Measurements from ENCODE around the gene SH3RF1.
"Not testable (repeated sequence)": the region's sequence is repeated elsewhere in the genome, so short reads cannot be mapped to it uniquely, and the experiment has no call there.

Gene SH3RF1

DNA sequence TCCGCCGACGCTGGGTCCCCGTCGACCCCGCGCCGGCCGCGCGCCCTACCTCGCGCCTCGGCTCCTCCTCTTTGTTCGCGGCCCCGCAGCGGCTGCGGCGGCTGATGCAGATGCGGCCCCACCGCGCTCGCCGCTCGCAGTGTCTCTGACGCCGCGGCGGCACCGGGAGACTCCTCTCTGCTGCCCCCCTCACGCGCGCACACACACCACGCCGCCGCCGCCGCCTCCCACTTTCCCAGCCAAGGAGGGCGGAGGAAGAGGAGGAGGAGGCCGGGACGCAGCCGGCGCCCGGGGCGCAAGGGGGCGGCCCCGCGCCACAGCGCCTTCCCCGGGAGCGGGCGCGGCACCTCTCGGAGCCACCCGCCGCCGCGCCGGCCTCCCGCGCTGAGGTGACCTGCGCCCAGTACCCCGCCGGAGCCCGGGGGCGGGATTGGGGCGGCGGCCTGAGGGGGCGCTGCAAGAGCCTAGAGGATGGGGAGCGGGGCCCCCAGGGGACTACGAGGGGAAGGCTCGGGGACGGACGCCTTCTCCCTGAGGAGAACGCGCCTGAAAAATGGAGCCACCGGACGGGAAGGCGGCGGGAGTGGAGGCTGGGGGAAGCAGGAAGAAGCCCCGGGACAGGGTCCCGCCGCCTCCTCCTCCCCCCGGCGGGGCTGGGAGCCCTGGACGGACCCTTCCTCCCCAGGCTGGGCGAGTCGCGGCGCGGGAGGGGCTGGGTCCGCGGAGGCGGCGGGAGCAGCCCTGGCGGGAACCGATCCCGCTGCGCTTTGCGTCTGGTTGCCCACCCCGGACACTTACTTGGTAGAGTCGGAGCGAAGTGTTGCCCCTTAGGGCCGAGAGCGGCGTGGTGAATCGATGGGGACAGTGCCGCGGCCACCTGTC, at the start of gene SH3RF1:
Gene SH3RF1 (minus strand): TSS at position 147 of the 882 bp plus-strand sequence. CDS start 1,744 bp downstream, outside the sequence.
- DNase-seq: peak; percentile 95

DNA sequence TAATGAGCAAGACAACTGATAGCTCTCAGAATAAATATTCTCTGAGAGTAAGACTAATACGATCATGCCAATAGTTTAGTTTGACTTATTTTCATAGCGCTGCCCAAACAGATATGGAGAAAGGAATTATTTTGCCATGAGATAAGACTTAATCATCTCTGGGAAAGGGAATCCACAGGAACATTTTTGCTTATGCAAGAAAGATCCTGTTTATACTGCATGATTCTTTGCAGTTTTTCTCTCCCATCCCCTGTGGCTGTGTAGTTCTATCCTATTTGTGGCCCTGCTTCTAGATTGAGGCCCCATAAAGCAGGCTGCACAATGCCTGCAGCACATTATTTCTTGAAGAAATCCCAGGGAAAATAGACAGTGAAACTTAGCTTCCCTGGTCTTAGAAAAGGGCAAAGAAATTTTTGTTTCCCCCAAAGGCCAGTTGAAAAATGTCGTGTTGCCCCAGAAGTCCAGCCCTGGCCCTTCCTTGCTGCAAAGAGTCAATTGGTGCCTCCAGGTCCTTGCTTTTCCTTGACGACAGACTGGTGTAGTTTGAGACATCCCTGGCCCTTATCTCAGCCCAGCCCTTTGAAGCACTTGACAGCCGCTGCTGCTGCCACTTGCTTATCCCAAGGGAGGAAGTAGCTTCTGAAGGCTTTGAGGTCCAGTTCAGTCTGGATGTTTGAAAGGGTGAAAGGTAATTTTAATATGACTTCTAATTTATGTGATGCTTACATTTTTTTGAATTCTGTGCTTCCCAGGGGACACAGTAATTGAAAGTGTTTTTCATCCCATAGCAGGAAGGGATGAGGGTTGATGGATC, 45.0 kb upstream of the SH3RF1 start:
- no peak for DNase-seq

DNA sequence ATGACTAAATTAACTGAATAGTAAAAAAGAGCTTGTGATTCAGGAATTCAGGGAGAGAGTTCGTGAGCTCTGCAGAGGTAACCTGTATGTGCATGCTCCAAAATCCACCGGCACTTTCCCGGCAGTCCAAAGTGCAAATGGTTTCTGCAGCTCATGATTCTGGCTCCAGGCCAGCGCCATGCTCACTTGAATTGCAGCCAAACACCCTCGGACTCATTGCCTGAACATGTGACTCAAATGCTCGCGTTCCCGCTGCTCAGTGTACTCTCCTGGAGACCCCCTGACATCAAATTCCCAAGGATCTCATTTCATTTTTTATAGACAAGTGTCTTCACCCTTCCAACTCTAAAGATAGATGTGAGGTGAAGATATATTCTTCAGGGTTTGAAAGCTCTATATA, 44.1 kb upstream of the SH3RF1 start:
- peak; percentile 73 for DNase-seq

DNA sequence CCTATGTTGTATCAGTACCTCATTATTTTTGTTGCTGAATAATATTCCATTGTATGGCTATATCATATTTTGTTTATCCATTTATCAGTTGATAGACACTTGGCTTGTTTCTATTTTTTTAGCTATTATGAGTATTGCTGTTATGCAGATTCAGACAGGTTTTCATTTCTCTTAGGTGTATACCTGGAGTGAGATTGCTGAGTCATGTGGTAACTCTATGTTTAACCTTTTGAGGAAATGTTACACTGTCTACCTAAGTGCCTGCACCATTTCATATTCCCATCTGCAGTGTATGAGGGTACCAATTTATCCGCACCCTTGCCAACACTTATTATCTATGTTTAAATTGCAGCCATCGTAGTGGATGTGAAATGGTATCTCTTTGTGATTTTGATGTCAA, 43.0 kb upstream of the SH3RF1 start:
- no peak for DNase-seq

DNA sequence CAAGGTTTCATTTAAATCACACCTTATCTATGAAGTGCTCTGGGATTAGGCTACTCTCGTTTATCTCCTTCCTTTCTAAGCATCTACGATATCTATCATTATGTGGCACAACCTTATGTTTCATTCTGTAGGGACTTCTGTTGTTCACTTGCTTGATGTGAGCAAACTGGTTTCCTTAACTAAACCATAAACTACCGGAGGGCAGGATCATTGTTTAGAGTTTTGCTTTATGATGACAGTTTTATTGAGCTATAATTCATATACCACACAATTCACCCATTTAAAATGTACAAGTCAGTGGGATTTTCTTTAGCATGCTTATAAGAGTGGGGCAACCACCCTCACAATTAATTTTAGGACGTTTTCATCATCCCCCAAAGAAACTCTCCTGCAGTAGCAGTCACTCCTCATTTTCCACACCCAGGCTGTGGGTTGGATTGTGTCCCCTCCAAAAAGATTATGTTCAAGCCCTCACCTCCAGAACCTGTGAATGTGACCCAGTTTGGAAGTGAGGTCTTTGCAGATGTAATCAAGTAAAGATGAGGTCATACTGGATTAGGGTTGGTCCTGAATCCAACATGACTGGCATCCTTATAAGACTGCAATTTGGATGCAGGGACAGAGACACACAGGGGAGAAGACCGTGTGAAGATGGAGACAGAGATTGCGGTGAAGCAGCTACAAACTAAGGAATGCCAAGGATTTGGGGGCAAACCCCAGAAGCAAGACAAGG, 42.1 kb upstream of the SH3RF1 start:
- DNase-seq: no peak

DNA sequence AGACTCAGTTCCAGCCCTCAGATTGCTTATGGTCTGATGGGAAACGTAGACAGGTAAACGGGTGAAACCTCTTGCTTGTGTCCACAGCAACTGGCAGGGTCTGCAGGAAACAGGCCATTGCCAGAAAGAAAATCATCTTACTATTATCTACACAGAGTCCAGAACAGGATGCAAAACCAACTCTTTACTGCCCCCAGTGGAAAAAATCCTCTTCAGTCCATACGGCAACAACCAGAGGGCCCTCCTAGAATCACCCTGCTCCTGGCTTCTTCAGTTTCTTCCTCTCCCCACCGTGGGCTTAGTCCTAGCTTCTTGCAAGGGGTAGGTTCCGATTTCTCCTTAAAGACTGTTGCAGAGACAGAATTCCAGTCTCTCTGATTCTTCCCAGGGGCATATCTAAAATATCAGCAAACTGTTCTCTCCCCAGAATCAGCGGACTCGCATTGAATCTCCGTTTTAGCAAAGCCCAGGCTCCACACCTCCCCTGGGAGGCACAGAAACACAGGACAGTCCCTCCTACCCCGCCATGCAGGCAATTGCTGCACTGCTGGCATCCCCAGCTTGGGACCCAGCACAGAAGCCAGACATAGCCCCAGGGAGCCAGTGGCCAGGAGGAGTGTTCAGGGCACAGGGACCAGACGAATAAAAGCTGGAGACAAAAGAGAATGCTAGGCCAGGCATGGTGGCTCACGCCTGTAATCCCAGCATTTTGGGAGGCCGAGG, 41.0 kb upstream of the SH3RF1 start:
- peak; percentile 34 for DNase-seq

DNA sequence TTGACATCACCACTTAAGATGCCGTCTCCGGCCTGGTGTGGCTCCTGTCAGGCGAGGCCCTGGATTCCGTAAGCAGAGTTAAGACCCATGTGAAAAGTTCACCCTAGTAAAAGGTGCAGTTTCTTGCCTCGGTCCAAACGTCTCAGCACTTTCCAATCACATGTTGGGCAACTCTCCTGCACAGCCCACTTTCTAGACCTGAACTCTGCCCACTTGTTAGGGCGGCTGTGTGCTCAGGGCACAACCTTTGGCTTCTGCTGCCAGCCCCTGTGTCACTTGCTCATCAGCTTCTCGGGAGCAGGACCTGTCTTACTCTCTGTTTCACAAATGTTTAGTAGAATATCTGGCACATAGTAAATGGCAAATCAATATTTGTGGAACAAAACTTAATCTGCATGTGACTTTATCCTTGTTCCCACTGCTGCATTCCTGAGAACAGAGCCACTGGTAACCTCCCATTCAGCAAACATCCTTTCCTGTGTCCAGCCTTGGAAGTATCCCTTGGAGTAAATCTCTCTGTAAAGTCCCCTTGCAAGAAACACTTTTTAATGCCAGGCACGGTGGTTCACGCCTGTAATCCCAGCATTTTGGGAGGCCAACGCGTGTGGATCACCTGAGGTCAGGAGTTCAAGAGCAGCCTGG, 38.7 kb upstream of the SH3RF1 start:
- no peak for DNase-seq

DNA sequence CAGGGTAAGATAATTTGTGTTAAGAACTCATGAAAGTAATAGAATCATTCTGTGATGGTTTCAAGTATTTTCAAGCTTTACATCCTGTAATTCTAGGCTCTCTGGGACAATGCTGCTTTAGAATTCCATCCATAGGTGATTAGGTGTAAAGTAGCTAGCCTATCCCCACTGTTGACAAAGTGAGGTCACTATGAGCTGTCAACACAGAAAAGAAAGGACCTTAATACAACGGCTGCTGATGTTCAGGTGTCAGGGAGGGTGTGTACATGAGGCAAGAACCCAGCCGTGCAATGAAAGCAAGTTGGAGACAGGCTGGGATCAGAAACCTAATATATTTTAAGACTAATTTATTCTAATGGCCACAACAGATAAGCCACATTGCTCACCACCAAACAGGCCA, 36.8 kb upstream of the SH3RF1 start:
- DNase-seq: no peak

DNA sequence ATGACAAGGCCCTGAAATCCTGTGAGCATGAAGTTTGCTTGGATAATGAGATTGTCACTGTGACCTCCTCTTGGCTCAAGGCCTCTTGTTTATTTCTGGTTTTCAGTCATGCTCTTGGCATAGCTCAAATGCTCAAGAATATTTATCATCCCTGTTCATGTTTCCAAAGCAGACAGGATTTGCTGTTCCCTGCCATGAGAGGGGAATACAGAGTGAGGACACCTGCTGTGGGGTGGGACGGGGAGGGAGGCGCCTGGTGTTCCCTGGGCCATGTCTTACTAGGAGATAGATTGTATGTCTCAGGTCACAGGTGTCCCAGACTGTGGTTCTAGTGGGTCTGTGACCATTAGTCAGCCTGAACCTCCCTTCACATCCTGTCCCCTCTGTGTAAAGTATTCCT, 34.9 kb upstream of the SH3RF1 start:
- peak; percentile 61 for DNase-seq

DNA sequence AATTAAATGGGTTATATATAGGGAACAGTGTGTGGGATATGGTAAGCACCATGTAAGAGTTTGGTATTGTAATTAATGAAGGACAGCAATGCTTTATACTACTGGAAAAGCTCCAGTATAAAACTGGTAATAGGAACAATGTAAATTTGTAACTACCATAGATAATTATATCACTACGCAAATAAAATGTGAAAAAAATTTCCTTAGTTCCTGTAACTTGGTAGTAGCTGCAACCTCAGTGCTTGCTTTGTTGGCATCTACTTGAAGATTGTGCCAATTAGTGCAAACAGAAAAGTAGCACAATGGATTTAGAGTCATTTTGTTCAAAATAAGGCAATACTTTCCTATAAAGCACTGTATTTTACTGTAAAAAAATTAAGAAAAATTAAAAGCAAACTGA, 34.4 kb upstream of the SH3RF1 start:
- DNase-seq: no peak

DNA sequence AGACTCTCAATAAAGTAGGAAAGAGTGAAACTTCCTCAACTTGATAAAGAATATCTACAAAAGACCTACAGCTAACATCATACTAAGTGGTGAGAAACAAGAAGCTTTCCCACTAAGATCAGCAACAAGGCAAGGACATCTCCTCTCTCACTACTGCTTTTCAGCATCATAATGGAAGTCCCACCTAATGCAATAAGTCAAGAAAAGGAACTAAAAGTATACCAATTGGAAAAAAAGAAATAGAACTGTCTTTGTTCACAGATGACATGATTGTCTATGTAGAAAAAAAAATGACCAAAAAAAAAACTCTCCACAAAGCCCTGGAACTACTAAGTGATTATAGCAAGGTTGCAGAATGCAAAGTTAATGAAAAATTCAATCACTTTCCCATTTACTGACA, 25.1 kb upstream of the SH3RF1 start:
- no peak for DNase-seq

DNA sequence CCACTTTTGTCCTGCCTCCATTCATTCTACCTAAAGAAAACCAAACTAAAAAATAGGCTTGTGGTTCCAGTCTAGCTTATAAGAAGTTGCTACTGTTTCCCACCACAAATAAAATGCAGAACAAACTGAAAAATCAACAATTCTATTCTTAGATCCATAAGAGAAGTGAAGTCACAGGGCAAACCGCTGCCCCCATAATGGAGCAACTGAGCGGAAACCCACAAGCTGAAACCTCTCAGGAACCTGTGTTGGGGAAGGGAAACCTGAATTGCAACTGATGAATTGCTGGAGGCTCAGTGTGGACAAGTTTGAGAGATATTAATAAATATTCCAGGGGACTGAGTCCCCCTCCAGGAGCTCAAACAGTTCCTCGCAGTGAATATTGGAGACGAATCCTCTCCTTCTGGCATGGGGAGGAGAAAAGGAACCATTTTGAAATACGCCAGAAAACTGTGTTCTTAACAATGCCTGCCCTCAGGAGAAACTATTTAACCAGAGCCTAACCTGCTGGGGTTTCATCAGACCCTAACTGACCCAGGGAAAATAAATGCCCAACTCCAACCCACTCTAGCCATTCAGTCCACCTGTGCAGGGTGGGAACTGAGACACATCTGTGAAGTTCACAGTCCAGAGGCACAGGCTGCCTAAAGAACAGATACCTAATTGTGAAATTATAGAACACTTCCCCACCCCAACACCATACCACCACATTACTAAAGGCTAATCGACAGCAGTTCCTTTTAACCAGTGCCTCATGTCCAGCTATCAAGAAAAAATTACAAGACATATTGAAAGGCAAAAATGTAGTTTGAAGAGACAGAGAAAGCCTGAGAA, 22.8 kb upstream of the SH3RF1 start:
- DNase-seq: no peak

DNA sequence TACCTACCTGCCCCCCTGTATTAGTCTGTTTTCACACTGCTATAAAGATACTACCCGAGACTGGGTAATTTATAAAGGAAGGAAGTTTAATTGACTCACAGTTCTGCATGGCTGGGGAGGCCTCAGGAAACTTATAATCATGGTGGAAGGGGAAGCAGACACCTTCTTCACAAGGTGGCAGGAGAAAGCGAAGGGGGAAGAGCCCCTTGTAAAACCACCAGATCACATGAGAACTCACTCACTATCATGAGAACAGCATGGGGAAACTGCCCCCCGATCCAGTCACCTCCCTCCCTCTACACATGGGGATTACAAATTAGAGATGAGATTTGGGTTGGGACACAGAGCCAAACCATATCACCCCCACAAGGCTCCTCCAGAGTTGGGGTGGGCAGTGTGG, 17.2 kb upstream of the SH3RF1 start:
- not testable (repeated sequence) for DNase-seq

DNA sequence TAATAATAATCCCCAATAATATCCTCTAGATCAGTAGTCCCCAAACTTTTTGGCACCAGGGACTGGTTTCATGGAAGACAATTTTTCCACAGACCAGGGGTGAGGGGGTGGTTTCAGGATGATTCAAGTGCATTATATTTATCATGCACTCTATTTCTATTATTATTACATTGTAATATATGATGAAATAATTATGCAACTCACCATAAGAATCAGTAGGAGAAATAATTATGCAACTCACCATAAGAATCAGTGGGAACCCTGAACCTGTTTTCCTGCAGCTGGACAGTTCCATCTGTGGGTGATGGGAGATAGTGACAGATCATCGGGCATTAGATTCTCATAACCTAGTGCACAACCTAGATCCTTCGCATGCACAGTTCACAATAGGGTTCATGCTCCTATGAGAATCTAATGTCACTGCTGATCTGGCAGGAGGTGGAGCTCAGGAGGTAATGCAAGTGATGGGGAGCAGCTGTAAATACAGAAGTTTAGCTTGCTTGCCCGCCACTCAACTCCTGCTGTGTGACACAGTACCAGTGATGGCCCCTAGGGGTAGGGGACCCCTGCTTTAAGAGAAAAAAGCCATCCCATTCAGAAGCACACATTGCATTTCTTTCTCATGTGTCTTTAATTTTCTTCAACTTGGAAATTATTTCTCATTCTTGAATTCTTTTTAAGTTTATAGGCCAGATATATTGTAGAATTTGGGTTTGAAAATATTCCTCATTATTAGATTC, 16.0 kb upstream of the SH3RF1 start:
- no peak for DNase-seq

DNA sequence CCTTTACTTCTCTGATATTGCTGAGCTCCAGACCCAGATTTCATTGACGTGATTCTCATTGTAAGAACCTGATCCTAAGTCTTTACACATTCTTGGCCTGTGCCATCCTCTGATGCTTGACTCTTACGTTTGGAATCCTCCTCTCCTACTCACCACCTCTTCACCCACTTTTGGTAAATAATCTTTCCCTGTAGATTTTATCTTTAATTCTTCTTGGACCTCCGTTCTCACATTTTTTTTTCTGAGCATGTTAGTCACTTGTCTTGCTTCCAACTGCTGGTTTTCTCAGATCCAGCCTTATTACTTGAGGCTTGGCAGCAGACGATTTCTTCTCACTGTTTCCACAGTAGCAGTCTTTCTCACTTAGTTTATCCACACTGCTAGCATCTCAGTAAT, 12.4 kb upstream of the SH3RF1 start:
- no peak for DNase-seq

DNA sequence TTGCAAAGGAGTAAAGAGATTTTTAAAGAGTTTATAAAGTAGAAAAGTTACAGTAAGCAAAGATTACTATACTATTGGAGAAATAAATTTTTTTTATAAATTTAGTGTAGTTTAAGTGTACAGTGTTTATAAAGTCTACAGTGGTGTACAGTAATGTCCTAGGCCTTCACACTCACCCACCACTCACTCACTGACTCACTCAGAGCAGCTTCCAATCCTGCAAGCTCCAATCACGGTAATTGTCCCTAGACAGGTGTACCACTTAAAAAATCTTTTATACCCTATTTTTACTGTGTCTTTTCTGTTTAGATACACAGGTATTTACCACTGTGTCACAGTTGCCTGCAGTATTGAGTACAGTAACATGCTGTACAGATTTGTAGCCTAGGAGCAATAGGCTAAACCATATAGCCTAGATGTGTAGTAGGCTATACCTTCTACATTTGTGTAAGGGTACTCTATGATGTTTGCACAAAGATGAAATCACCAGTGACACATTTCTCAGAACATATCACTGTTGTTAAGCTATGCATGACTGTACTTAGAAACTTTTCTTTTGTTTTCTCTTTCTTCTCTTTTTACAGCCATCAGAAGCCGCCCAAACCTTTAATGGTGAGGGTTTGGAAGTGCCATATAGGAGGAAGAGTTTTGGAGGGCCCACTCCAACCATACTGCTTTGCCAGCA, 11.8 kb upstream of the SH3RF1 start:
- no peak for DNase-seq

DNA sequence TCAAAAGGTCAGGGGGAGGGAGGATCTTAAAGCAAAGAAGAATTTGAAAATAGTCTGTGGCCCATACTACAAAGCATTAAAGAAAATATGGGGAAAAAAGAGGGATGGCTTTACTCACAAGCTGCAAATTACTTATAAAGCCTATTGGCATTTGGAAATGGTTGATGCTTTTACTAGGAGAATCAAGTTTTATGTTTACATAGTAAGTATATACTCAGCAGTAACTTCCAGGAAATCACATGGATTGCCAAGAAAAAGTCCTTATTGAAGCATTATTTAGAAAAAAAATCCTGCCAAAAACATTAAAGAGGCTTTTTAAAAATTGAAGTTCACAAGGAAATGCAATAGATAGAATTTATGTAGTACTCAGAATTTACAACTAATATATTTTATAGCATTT, 8.4 kb upstream of the SH3RF1 start:
- DNase-seq: no peak

DNA sequence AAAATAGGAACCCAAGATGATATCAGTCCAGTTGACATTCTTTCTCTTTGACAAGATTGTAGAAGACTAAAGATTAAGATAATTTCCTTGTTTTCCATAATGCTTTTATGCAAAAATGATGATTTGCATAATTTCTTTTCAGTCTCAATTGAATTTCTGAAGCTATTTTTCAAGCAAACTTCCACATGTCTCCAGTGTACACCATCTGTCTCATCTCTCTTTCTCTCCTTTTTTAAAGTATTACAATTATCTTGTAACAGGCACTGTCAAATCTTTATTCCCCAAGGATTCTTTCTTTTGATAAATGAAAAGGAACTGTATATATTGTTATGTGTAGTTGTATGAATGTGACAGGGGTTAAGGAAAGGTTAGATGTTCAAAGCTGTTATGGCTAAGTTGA, 7.9 kb upstream of the SH3RF1 start:
- no peak for DNase-seq

DNA sequence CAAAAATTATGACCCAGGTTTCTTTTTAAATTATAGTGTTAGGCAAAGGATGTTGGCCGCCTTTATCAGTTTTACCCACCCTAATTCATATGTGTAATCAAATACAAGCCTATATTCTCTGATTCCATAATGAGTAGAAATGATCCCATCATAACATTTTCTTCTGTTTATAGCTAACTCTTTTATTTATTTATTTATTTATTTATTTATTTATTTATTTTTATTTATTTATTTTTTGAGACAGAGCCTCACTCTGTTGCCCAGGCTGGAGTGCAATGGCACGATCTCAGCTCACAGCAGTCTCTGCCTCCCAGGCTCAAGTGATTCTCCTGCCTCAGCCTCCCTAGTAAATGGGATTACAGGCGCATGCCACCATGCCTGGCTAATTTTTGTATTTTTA, 7.1 kb upstream of the SH3RF1 start:
- not testable (repeated sequence) for DNase-seq

DNA sequence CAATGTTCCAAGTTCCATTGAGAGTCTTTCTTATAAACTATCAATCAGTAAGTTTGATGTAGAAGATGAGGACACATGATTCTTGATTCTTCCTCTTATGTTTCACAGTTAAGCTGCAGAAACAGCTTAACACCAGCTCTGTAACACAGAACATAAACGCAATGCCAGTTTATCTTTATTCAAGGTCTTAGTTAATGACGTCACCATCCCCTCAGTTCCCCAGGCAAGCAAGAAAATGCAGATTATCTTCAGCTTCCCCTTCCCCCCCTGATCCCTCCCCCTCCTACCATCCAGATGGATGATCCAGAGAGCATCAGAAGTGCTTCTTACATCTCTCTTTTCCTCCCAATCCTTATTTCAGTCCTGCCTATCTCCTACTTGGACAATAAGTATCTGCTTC, 4.4 kb upstream of the SH3RF1 start:
- DNase-seq: no peak

Data from right hindlimb (tissue), 1 donor.